ENCODE measurements around the gene ENOPH1. TPM values are rescaled to one million over a fixed set of nuclear protein-coding genes. Genes with fewer than 3 reads are reported as not detected.

Gene ENOPH1
- total and polyA plus RNA-seq, 2 of the 4 experiments (the other 2 are of a cell fraction), result 18.0 to 36.0 TPM

DNA sequence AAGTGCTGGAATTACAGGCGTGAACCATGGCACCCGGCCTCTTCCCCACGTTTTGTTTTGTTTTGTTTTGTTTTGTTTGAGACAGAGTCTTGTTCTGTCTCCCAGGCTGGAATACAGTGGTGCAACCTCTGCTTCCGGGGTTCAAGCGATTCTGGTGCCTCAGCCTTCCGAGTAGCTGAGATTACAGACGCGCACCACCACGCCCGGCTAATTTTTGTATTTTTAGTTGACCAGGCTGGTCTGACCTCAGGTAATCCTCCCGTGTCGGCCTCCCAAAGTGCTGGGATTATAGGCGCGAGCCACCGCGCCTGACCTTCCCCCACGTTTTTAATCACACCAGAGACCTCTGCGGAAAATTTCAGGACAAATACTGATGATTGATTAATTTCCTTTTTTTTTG, 2.2 kb downstream of the ENOPH1 start:
- Histone ChIP-seq H3K79me1 (ENCODE audit: low read depth in 1 of 2, low read length in 2 of 2) (peaks cover 36 to 70% of the 10 kb centered on the region in 2 experiments), H3K9ac (ENCODE audit: low read depth, low read length) (no peak overlapping the region), H3K4me2 (ENCODE audit: low read depth, low read length) (no peak overlapping the region), H3K14ac (replicated peaks; ENCODE audit: low read depth, low read length) (no peak overlapping the region), H3K9me1 (ENCODE audit: insufficient read depth, low read length) (peaks cover 12% of the 10 kb centered on the region), H3K27ac (ENCODE audit: insufficient read depth, low read length) (no peak overlapping the region), H3K4me3 (ENCODE audit: insufficient read depth, low read depth, low read length) (no peak overlapping the region), H2BK5ac (ENCODE audit: low read depth, low read length, poor library complexity, severe bottlenecking) (no peak overlapping the region), H3K27me3 (ENCODE audit: control insufficient read depth, insufficient read depth, low read length) (no peaks in the 10 kb centered on the region), H2AK5ac (ENCODE audit: low read depth, low read length) (no peak overlapping the region), H4K20me1 (ENCODE audit: insufficient read depth, low read length) (peaks cover 43% of the 10 kb centered on the region), H3K23ac (ENCODE audit: low read depth, low read length) (no peak overlapping the region), H3K18ac (ENCODE audit: low read depth, low read length) (no peak overlapping the region), H2AK9ac (replicated peaks; ENCODE audit: low read depth, low read length, poor library complexity) (no peak overlapping the region), H2AFZ (replicated peaks; ENCODE audit: low read length, poor library complexity) (no peak overlapping the region), H3K9me3 (ENCODE audit: control insufficient read depth, insufficient read depth, low read length) (no peaks in the 10 kb centered on the region), H3K56ac (ENCODE audit: extremely low read depth, insufficient read depth, low read length) (no peak overlapping the region), H2BK20ac (ENCODE audit: low read depth, low read length) (no peak overlapping the region), H2BK15ac (ENCODE audit: low read depth, low read length) (no peak overlapping the region), H4K5ac (ENCODE audit: low read depth, low read length) (no peak overlapping the region), H3K4me1 (ENCODE audit: control insufficient read depth, insufficient read depth, low read length) (peaks cover 3% of the 10 kb centered on the region), H3K4ac (ENCODE audit: low read depth, low read length) (no peak overlapping the region), H2BK120ac (ENCODE audit: low read depth, low read length) (no peak overlapping the region), H4K8ac (ENCODE audit: low read depth in 2 of 2, low read length in 2 of 2) (no peak overlapping the region), H4K91ac (ENCODE audit: insufficient read depth, low read depth, low read length) (no peak overlapping the region), H3K36me3 (ENCODE audit: control insufficient read depth, insufficient read depth, low read length) (peaks cover 2% of the 10 kb centered on the region; the same call in 1 of the 2 replicates)
- ChIA-PET CTCF (no interaction called here), POLR2A (ENCODE audit: unreplicated experiment) (no interaction called here)
- dilution Hi-C loops (cut with HindIII; ENCODE audit: low sequenced_read_pairs, unreplicated experiment), result no loop called here
- WGBS, 2 experiments (ENCODE audit: extremely low coverage in 2 of 2, insufficient read length in 1 of 2), result 87% methylated on average over 6 of the region's 18 CpGs; no CpG with 5 or more reads in 1 of the 2 experiments
- ATAC-seq (ENCODE audit: low read depth) (no peak), DNase-seq (no peak)
- TF ChIP-seq, protein P1, sequence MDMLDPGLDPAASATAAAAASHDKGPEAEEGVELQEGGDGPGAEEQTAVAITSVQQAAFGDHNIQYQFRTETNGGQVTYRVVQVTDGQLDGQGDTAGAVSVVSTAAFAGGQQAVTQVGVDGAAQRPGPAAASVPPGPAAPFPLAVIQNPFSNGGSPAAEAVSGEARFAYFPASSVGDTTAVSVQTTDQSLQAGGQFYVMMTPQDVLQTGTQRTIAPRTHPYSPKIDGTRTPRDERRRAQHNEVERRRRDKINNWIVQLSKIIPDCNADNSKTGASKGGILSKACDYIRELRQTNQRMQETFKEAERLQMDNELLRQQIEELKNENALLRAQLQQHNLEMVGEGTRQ (IDR thresholded peaks at IDR 0.05; ENCODE audit: low read depth, low read length), result no peak
- TF ChIP-seq MAZ (IDR thresholded peaks at IDR 0.05; ENCODE audit: borderline replicate concordance, low read depth, low read length) (no peak), RAD21 (IDR thresholded peaks at IDR 0.05; ENCODE audit: low read length) (no peak), NFE2L2 (IDR thresholded peaks at IDR 0.05; ENCODE audit: low read depth, low read length) (no peak), BHLHE40 (IDR thresholded peaks at IDR 0.05; ENCODE audit: low read depth, low read length) (no peak), RFX5 (IDR thresholded peaks at IDR 0.05; ENCODE audit: low read depth, low read length) (no peak), POLR2A (IDR thresholded peaks at IDR 0.05; ENCODE audit: low read depth, low read length) (no peak), CHD1 (IDR thresholded peaks at IDR 0.05; ENCODE audit: low read depth, low read length) (no peak), FOS (IDR thresholded peaks at IDR 0.05; ENCODE audit: low read depth, low read length) (no peak)
- TF ChIP-seq, protein P2, sequence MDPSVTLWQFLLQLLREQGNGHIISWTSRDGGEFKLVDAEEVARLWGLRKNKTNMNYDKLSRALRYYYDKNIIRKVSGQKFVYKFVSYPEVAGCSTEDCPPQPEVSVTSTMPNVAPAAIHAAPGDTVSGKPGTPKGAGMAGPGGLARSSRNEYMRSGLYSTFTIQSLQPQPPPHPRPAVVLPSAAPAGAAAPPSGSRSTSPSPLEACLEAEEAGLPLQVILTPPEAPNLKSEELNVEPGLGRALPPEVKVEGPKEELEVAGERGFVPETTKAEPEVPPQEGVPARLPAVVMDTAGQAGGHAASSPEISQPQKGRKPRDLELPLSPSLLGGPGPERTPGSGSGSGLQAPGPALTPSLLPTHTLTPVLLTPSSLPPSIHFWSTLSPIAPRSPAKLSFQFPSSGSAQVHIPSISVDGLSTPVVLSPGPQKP (IDR thresholded peaks at IDR 0.05; ENCODE audit: borderline replicate concordance, low read depth, low read length), result no peak
- intact Hi-C loops (cut with micrococcal nuclease), result no loop called here
- no TSS peak for BruUV-seq (replicated peaks)
- in situ Hi-C loops (cut with MboI; ENCODE audit: low sequenced_read_pairs), result loop anchor here (25.0 kb wide), 1 partner anchor 605 kb away; the partner anchor contains the start of gene COPS4
